ENCODE results near the gene FAM83G.

Gene FAM83G

GRCh38 chr17:19005137-19005773 lies 691 bp upstream of the FAM83G start:
- DNase-seq, result no peak

DNA sequence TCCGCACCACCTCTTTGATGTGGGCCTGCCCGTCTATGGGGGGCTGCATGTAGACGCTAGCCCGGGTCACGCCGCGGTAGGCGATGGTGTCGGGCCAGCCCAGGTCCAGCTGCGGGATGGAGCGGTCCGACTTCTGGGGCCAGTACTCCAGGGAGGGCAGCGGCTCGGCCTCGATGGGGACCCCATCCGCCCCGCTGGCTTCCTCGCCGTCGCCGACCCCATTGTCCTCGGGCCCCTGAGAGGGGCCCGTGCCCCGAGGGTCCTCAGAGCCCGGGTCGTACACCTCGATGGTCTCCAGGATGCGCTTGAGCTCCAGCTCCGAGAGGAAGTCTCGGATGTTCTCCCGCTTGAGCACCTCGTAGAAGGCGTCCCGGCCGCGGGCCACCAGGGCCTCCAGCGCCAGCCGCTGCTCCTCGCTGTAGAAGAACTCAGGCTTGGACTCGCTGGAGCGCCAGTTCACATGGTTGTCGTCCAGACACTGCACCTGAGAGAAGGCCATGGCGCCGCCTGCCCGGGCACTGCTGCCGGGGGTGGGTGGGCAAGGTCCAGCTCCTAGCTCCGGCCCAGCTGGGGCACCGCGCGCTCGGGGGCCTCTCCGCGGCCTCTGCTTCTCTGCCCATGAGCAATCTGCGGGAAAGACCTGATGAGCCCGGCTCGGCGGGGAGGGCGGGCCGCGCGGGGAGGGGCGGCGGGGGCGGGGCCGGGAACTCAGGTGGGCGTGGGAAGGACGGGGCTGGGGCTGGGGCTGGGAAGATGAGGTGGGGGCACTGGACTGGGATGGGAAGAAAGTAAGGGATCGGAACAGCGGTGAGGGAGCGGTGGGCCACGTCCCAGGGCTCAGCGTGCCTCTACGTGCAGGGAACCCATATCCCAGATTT lies 782 bp downstream of the FAM83G start:
- DNase-seq, result peak; percentile 43

DNA sequence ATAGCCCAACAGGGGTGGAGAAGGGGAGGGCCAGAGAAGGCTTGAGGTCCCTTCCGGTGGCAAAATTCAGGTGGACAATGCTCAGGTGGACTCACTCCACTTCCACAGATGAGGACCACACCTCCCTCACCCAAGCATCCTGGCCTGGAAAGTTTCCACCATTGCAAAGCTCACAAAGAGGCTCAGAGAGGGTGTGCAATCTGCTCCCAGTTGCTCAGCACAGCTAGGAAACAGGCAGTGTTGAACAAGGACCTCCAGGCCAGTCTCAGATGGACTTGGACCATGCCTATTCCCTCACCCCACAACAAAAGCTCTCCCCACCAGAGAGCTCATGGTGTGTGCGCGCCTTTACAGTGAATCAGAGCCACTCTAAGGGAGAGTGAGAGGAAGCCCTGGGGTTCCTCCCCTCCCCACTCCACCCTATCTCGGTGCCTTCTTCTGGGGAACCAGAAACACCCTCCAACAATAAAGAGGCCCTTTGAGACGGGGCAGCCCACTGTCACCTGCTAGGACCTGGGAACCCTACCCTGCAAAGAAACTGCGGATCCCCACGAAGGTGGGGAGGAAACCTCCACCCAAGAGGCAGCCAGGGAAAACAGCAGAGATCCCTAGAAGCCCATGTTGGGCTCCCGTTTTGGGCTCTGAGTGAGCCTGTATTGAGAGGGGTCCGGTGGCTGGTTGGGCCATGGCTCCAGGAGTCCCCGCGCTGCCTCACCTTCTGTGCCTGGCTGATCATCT lies 1.6 kb downstream of the FAM83G start:
- no peak for DNase-seq

DNA sequence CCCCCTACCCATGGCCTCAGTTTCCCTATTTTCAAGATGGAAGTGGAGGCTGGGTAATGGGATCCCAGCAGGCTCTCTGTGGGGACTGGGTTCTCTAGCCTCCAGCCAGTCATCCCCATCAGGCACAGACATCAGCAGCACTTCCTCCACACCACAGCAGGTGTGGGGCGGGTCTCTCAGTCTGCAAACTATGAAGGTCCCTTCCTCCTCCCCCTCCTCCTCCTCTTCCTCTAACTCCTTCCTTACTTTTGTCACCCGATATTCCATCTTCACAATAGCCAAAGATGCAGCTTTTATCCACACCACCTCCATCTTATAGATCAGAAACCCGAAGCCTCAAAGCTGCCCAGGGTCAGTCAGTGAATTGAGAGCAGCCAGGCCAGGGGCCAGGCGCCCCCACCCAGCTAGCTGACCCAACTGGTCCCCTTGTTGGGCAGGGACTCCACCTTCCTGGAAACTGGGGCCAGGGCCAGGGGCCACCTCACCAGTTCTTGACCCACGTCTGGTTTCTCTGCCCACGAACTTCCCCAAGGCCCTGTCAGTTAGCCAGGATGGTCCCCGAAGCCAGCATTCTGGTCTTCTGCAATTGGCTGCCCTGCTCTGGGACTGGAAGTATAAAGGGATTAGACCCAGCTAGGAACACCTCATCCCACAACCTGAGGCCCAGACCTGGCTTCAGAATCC lies 2.5 kb downstream of the FAM83G start:
- no peak for DNase-seq

DNA sequence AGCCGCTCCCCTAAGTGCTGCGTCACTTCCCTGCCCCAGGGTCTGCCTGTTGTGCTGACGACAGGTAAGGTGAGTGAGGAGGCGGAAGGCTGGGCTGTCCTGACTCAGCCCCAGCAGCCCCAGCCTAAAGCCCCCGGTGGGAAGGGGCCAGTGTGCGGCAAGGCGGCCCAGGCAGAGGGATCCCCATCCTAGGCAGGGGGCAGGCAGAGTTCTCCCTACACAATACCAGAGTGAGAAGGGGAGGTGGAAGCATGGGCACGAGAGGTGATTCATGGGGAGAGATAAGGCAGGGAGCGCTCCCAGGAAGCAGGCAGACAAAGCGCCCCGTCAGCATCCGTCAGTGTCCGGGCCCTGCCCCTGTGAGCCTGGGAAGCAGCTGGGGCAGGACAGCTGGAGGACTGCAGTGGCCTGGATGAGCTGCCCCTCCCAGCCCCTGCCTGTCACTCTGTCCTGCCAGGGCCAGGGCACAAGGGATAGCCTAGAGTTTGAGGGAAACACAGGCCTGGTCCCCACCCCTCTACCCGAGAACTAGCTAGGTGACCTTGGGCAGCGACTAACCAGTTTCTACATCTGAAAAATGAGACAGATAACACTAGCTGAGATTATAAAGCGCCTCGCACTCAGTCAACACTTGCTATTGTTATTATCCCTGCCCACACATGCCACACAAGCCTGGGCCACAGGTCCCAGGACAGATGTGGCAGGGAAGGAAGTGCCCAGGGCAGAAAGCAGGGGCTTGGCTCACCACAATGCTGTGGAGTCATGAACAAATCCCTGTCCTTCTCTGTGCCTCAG lies 3.8 kb downstream of the FAM83G start:
- DNase-seq, result no peak

- DNase-seq, result no peak
These were observed 4.7 kb downstream of the FAM83G start for GRCh38 chr17:18999911-19000310.

DNA sequence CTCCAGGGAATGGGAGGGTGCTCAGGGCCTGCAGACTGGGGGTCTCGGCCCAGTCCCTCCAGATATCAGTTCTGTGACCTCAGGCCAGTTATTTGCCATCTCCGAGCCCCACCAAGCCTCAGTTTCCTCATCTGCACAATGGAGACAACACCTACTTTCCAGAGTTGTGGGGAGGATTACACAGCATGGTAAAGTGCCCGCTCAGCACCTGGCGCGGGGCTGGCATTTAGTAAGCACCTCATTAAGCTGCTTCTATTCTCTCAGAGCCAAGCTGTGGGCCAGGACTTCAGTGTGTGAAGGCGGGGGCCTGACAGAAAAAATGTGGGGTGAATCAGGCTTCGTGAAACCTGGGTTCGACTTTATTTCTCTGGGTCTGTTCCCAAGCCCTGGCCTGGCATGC lies 5.2 kb downstream of the FAM83G start:
- DNase-seq, result no peak

DNA sequence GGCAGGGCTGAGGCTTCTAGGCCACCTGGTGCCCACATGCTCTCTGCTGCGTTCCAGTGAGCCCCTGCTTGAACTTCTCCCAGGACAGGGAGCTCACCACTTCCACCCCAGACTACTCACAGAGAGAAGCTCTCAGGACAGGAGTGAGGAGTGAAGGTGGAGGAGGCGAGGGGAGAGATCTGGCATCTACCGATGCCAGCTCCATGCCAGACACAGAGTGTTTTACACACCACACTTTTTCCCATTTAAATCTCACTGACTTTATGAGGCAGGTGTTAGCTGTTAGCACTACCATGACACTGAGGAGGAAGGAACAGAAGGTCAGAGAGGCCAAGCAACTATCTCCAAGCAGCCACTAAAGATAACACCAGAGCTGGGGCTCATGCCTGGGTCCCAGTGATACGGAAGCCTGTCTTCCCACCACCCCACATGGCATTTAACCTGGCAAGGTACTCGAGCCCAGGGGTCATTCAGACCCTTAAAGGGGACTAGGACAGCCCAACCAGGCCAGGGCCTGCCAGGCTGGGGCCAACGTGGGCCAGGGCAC lies 6.8 kb downstream of the FAM83G start:
- DNase-seq, result no peak

- no peak for DNase-seq
These were observed 8.1 kb downstream of the FAM83G start for GRCh38 chr17:18996458-18996857.

GRCh38 chr17:18995220-18995619 lies 9.3 kb downstream of the FAM83G start:
- DNase-seq, result no peak

GRCh38 chr17:18994631-18995030 lies 9.9 kb downstream of the FAM83G start:
- no peak for DNase-seq

DNA sequence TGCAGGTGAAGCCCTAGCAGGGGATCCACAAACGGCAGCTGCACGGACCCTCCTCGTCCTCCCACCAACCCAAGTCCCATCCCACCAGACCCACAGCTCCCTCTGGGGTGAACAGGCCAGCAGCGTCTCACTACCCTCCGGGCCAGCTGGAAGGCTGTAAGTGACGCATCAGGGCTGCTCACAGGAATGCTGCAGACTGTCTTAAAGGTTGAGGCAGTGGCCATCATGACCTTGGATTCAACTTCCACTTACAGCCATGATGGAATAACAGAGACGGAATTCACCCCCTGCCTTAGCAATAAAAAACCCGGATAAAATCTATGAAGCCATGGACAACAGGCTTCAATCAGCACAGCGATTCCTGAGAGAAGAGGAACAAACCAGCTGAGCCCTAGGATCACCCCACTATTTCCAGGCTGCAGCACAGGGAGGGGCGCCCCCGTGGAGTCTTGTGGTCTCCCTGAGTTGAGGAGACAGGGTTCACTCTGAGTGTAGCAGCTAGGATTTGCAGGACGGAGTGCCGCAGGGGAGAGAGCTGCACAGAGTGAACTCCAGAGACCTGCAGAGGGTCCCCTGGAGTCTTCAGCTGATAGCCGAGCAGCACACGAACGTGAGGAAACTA lies 10.5 kb downstream of the FAM83G start:
- no peak for DNase-seq

- DNase-seq, result no peak
These were observed 12.0 kb downstream of the FAM83G start for GRCh38 chr17:18992454-18993130.

- no peak for DNase-seq
These were observed 12.8 kb downstream of the FAM83G start for GRCh38 chr17:18991531-18992315.

DNA sequence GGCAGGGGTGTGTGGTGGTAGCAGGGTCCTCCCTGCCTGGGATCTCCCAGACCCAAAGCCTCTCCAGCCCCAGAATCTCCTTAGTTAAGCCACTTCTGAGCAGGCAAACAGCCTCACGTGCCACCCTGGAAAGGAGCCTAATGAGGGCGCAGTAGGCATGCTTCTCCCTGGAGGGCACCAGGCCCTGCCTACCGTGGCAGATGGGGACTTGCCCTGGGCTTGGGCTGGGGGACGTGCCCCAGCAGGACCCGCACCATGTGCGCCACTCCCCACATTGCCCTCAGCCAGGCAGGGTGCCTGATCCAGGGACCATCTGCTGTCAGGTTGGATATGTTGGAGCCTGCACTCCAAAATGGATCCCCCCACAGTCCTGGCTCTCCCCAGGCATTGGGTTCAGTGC lies 14.2 kb downstream of the FAM83G start:
- DNase-seq, result no peak

DNA sequence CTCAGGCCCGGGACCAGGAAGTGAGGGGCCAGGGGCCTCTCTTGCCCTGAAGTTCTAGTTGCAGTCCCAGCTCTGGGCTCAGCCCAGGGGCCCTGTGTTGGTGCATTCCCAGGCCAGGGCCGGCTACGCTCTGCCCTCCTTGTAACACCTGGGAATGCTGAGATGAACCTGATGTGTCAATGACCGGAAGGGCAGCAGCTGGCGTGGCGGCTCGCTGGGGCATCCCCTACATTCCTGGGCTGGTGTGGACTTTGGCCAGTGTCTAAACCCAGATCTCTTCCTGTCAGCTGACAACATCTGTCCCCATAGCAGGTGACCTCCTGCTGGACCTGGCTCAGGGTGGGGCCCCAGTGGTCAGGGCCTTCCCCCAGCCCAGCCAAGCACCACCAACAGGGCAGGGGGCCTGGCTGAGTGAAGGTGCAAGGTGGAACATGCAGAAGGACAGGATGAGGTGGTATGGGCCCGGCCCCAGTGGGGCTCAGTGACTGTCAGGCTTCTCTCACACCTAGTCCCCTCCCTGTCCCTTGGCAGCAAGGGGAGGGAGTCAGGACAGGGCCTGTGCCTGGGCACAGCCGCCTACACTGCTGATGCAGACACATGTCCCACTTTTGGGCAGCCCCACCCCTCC lies 15.9 kb downstream of the FAM83G start:
- no peak for DNase-seq

- no peak for DNase-seq
These were observed 16.6 kb downstream of the FAM83G start for GRCh38 chr17:18987862-18988545.

DNA sequence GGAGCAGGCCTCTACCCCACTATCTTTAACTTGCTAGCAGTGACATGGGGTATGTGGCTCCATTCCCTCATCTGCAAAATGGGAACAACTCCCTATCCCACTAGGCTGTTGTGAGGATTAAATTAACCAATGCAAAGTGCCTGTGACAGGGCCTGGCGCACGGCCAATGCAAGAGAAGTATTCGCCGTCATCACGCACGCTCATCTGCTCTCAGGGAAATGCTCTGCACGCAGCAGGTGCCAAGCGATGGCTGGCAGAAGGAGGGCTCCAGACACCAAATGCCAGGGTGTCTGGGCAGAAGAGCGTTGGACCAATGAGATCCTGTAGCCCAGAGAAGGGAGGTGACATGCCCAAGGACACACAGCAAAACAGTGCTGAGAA lies 17.3 kb downstream of the FAM83G start:
- DNase-seq, result no peak
